K562 (cell line): Measurements from ENCODE around the gene HOXC11.

Source experiments
- CTBP1 ChIP-seq: fragments of 450-650 bp; IDR thresholded peaks from 2 replicates; pipeline ENCODE4 v1.6.1; 2016; ENCODE audit warnings: borderline replicate concordance
- ELF1 ChIP-seq: fragments of 200-800 bp; sonication (Bioruptor generic); IDR thresholded peaks from 2 replicates; pipeline ENCODE4 v1.6.1; 2016; ENCODE audit warnings: missing genetic modification characterization, missing compliant biosample characterization
- GABPB1 ChIP-seq: sonication (generic); formaldehyde crosslinking; IDR thresholded peaks from 2 replicates; pipeline ENCODE4 v1.8.0; 2022; ENCODE audit warnings: mild to moderate bottlenecking, missing genetic modification reagents
- HDAC2 ChIP-seq: fragments of 450-650 bp; IDR thresholded peaks from 2 replicates; pipeline ENCODE4 v1.6.1; 2016; ENCODE audit warnings: mild to moderate bottlenecking
- POLR2A ChIP-seq: fragments of 450-650 bp; conservative IDR thresholded peaks from 2 replicates; pipeline ENCODE4 v1.6.1; 2016
- RBM22 ChIP-seq: fragments of 200-400 bp; formaldehyde crosslinking; IDR thresholded peaks from 2 replicates; pipeline ENCODE4 v1.6.1; 2018; ENCODE audit warnings: low read length, low read depth; ENCODE audit not compliant: poor library complexity, severe bottlenecking
- TAF1 ChIP-seq: IDR thresholded peaks from 2 replicates; pipeline ENCODE4 v1.6.1; 2011; ENCODE audit warnings: mild to moderate bottlenecking, low read length, moderate library complexity; ENCODE audit not compliant: insufficient read depth, control insufficient read depth, severe bottlenecking; ENCODE audit errors: extremely low read depth
- TFAM ChIP-seq: fragments of 250-450 bp; sonication (Bioruptor Pico); conservative IDR thresholded peaks from 2 replicates; pipeline ENCODE4 v1.5.0; 2021; ENCODE audit warnings: mild to moderate bottlenecking, moderate library complexity
- ZFP36 ChIP-seq: fragments of 150-350 bp; IDR thresholded peaks from 2 replicates; pipeline ENCODE4 v1.6.1; 2018; ENCODE audit warnings: low read length, low read depth; ENCODE audit not compliant: partially characterized antibody
- TF ChIP-seq, protein P1 (sequence below), 2 experiments: fragments of 450-650 bp in 1 of 2; sonication (generic) in 1 of 2; formaldehyde crosslinking in 1 of 2; IDR thresholded peaks in 1 of 2; conservative IDR thresholded peaks in 1 of 2; 2 replicates each; pipeline versions ENCODE4 v1.6.1 to v1.8.1; 2016 to 2023; ENCODE audit warnings: mild to moderate bottlenecking in 2 of 2, moderate library complexity in 2 of 2, inconsistent platforms in 1 of 2, missing genetic modification reagents in 1 of 2
- TF ChIP-seq, protein P2 (sequence below): sonication (generic); formaldehyde crosslinking; IDR thresholded peaks from 2 replicates; pipeline ENCODE4 v1.8.0; 2023; ENCODE audit warnings: missing genetic modification reagents, mild to moderate bottlenecking, borderline replicate concordance
- TF ChIP-seq, protein P3 (sequence below), 3 experiments: IDR thresholded peaks in 2 of 3; conservative IDR thresholded peaks in 1 of 3; 2 replicates each; pipeline ENCODE4 v1.5.1; 2011 to 2012; ENCODE audit warnings: low read length in 3 of 3, mild to moderate bottlenecking in 3 of 3, control low read depth in 2 of 3, improper control_type of control experiment in 1 of 3, inconsistent platforms in 1 of 3, low read depth in 1 of 3, mixed read lengths in 1 of 3, moderate library complexity in 1 of 3; ENCODE audit not compliant: insufficient read depth in 2 of 3

DNA sequence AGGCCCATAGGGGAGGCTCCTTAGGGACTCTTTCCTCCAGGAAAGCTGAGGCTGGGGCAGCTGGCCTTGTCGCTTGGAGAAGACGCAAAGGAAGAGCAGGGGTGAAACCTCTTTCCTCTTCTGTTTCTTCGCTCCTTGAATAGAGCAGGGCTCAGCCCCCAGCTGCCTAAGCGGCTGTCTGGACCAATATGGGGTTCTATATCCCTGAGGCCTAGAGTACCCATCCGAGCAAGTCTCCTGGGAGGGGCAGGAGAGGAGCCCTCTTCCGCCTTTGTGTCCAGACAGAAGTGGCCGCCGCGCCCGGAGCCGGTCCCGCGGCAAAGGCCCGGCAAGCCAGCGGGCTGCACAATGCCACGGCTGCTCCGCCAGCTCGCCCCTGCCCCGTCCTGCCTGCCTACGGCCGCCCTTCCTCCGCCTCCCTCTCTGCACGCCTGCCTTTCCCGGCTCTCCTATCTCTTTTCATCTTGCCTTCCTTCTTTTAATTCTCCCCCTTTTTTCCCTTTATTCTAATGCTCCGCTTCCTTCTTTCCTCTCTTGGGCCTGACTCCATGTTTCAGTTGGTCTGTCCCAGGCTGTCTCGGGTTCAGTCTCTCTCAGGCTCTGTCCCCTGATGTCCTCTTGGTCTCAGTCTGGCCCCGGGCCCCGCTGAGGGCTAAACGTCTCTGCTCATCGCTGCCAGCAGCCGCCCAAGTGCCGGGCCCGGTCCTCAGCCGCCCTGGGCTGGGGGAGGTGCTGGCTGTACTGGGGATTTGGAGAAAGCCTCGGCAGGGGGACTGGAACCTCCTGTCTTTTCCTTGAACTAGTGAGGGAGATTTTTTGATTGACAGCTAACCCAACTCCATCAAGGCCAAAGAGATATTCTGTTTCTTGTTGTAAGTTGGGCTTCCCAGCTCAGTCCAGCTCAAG is 24.5 kb downstream of the HOXC11 start:
- no peak for TF ChIP-seq RBM22
- no peak for TF ChIP-seq HDAC2
- TF ChIP-seq TFAM: no peak
- TF ChIP-seq, protein P1, sequence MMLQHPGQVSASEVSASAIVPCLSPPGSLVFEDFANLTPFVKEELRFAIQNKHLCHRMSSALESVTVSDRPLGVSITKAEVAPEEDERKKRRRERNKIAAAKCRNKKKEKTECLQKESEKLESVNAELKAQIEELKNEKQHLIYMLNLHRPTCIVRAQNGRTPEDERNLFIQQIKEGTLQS (IDR thresholded peaks at IDR 0.05): no peak
- TF ChIP-seq, protein P1 (CRISPR knock-in tag; conservative IDR thresholded peaks at IDR 0.05): no peak
- TF ChIP-seq POLR2A: no peak
- no peak for TF ChIP-seq GABPB1
- no peak for TF ChIP-seq CTBP1
- no peak for TF ChIP-seq ZFP36
- TF ChIP-seq, protein P2, sequence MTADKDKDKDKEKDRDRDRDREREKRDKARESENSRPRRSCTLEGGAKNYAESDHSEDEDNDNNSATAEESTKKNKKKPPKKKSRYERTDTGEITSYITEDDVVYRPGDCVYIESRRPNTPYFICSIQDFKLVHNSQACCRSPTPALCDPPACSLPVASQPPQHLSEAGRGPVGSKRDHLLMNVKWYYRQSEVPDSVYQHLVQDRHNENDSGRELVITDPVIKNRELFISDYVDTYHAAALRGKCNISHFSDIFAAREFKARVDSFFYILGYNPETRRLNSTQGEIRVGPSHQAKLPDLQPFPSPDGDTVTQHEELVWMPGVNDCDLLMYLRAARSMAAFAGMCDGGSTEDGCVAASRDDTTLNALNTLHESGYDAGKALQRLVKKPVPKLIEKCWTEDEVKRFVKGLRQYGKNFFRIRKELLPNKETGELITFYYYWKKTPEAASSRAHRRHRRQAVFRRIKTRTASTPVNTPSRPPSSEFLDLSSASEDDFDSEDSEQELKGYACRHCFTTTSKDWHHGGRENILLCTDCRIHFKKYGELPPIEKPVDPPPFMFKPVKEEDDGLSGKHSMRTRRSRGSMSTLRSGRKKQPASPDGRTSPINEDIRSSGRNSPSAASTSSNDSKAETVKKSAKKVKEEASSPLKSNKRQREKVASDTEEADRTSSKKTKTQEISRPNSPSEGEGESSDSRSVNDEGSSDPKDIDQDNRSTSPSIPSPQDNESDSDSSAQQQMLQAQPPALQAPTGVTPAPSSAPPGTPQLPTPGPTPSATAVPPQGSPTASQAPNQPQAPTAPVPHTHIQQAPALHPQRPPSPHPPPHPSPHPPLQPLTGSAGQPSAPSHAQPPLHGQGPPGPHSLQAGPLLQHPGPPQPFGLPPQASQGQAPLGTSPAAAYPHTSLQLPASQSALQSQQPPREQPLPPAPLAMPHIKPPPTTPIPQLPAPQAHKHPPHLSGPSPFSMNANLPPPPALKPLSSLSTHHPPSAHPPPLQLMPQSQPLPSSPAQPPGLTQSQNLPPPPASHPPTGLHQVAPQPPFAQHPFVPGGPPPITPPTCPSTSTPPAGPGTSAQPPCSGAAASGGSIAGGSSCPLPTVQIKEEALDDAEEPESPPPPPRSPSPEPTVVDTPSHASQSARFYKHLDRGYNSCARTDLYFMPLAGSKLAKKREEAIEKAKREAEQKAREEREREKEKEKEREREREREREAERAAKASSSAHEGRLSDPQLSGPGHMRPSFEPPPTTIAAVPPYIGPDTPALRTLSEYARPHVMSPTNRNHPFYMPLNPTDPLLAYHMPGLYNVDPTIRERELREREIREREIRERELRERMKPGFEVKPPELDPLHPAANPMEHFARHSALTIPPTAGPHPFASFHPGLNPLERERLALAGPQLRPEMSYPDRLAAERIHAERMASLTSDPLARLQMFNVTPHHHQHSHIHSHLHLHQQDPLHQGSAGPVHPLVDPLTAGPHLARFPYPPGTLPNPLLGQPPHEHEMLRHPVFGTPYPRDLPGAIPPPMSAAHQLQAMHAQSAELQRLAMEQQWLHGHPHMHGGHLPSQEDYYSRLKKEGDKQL (CRISPR knock-in tag): no peak
- TF ChIP-seq TAF1: no peak
- TF ChIP-seq, protein P3, sequence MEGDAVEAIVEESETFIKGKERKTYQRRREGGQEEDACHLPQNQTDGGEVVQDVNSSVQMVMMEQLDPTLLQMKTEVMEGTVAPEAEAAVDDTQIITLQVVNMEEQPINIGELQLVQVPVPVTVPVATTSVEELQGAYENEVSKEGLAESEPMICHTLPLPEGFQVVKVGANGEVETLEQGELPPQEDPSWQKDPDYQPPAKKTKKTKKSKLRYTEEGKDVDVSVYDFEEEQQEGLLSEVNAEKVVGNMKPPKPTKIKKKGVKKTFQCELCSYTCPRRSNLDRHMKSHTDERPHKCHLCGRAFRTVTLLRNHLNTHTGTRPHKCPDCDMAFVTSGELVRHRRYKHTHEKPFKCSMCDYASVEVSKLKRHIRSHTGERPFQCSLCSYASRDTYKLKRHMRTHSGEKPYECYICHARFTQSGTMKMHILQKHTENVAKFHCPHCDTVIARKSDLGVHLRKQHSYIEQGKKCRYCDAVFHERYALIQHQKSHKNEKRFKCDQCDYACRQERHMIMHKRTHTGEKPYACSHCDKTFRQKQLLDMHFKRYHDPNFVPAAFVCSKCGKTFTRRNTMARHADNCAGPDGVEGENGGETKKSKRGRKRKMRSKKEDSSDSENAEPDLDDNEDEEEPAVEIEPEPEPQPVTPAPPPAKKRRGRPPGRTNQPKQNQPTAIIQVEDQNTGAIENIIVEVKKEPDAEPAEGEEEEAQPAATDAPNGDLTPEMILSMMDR (IDR thresholded peaks at IDR 0.05 in 2 of 3, conservative IDR thresholded peaks at IDR 0.05 in 1 of 3; ENCODE audit: insufficient read depth in 2 of 3, low read depth in 1 of 3, low read length in 3 of 3): no peak
- TF ChIP-seq ELF1 (tag): no peak
